ENCODE results near the gene FAAH. TPM values are rescaled to one million over a fixed set of nuclear protein-coding genes. Genes with fewer than 3 reads are reported as not detected.
"Not testable (repeated sequence)": the region's sequence is repeated elsewhere in the genome, so short reads cannot be mapped to it uniquely, and the experiment has no call there.

The FAAH gene
- total RNA-seq (2014; rRNA removed; shearing (Covaris generic)) = 1.4 and 2.1 TPM in 2 replicates
- polyA plus RNA-seq (2015; cell fraction: cytosol; rRNA removed) = 0.27 and 1.0 TPM in 2 replicates
- 9.3 and 14.8 TPM in 2 replicates for polyA plus RNA-seq (2015; cell fraction: nucleus; rRNA removed)

DNA sequence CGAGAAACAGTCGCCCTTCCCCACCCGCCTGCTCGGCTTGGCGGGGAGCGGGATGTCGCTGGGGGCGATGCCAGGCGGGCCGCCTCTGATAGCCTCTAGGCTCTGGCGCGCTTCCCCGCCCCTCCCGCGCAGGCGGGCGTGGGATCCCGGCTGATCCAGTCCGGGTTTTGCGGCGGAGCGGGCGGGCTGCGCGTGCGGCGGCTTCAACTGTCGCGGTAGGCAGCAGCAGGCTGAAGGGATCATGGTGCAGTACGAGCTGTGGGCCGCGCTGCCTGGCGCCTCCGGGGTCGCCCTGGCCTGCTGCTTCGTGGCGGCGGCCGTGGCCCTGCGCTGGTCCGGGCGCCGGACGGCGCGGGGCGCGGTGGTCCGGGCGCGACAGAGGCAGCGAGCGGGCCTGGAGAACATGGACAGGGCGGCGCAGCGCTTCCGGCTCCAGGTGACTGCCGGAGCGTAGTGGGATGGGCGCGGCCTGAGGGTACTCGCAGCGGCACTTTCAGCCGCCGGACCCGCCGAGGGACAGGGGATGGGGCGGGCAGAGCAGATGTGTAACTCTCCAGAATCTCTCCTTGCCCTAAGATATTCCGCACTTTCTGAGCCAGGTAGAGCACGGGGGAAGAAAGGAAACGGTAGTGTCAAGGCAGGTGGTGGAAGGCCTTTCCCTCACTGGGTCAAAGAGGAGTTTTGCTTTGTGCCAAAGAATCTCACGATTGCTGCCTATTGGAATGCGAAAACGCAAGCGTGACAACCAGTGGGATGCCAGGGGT lies at the start of gene FAAH:
Gene FAAH (plus strand): TSS at position 210 of the 764 bp plus-strand sequence. CDS start 32 bp downstream, at position 242.
- in situ Hi-C loops (cut with HindIII; ENCODE audit: low pct_unique_long_range_greater_than_20kb, low sequenced_read_pairs) = no loop called here
- DNase-seq (ENCODE audit: low read depth, low spot score) = no peak

DNA sequence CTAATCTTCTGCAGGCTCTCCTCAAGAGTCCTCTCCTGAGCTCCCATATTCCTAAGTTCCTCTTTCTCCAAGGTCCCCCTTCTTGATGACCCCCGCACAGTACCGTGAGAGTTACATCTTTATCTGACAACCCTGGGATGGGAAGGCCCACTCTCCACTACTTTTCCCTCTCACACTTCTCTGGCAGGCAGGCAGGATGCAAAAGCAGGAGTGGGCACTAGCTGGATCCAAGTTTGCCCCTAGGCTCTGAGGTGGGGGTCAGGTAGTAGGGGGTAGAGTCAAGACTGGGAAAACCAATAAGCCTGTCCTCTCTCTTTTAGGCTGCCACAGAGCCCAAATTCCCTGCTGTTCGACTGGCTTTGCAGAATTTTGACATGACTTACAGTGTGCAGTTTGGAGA lies 49.6 kb upstream of the FAAH start:
- no peak for DNase-seq (ENCODE audit: low read depth, low spot score)
- in situ Hi-C loops (cut with HindIII; ENCODE audit: low pct_unique_long_range_greater_than_20kb, low sequenced_read_pairs) = no loop called here

DNA sequence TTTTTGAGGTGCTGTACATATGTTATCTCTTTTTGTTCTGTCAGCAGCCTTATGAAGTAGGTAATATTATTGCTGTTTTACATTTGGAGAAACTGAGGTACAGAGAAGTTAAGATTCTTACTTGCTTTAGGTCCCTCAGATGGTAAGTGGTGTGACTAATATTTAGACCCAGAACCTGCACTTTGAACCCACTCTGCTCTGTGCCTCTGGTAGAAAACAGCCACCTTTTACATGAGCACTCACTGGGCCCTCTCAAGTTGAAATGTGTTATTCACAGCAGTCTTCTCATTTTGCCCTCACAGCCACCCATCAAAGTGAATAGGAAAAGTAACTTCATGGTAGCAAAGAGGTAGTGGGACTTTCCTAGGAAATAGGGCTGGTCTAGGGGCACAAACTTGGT lies 48.8 kb upstream of the FAAH start:
- in situ Hi-C loops (cut with HindIII; ENCODE audit: low pct_unique_long_range_greater_than_20kb, low sequenced_read_pairs) = no loop called here
- DNase-seq (ENCODE audit: low read depth, low spot score) = no peak

DNA sequence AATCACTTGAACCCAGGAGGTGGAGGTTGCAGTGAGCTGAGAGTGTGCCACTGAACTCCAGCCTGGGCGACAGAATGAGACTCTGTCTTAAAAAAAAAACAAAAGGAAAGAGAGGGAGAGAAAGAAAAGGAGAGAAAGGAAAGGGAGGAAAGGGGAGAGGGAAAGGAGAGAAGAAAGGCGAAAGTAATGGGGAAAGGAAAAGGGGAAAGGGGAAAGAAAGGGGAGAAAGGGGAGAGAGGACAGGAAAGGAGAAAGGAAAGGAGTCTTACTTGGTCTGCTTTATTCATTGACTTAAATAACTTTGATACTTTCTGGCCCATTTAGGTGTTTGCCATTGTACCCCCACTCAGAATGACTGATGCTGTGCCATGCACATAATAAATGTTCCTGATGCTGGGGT lies 41.8 kb upstream of the FAAH start:
- no peak for DNase-seq (ENCODE audit: low read depth, low spot score)
- in situ Hi-C loops (cut with HindIII; ENCODE audit: low pct_unique_long_range_greater_than_20kb, low sequenced_read_pairs) = no loop called here

DNA sequence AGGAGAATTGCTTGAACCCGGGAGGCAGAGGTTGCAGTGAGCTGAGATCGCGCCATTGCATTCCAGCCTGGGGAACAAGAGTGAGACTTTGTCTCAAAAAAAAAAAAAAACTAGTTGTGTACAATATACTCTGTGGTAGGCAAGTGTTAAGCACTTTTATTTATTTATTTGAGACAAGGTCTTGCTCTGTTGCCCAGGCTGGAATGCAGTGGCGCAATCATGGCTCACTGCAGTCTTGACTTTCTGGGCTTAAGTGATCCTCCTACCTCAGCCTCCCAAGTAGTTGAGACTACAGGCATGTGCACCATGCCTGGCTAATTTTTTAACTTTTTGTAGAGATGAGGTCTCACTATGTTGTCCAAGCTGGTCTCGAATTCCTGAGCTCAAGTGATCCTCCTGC lies 38.2 kb upstream of the FAAH start:
- in situ Hi-C loops (cut with HindIII; ENCODE audit: low pct_unique_long_range_greater_than_20kb, low sequenced_read_pairs) = not testable (repeated sequence)

DNA sequence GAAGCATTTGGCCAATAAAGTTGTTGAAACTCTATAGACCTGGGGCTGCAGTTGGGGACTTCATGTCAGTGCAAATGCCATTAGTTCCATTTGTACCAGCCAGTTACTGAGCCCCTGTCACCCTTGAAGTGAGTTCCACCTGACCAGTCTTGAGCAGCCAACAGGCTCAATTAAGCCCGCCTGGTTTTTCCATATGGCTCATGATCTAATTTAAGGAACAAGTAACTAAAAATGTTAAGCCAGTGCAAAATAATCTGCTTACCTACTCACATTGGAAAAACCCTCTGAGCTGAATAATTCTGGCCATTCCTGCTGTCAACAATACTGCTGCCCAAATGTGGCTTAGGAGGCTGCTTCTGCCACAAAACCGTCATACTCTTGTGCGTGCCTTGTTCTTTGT lies 32.0 kb upstream of the FAAH start:
- no peak for DNase-seq (ENCODE audit: low read depth, low spot score)
- in situ Hi-C loops (cut with HindIII; ENCODE audit: low pct_unique_long_range_greater_than_20kb, low sequenced_read_pairs) = no loop called here

More for the DNA sequence above, 38.2 kb upstream of the FAAH start:
- not testable (repeated sequence) for DNase-seq (ENCODE audit: low read depth, low spot score)

DNA sequence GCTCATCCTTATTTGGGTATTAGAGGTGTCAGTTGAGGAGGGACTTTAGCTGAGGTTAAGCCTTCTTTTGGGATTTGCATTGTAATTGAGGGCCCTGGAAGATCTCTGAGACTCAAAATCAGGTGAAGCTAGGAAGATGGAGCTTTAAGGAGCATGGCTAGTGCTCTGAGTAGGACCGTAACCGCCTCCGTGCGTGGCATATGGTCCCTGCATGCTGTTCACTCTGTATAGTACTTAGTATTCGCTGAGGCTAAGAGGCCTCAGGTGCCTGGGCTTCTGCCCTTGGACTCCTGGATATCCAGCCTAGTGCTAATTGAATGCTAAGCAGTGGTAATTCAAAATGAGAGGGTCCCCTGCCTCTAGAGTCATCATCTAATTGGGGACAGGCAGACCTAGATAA lies 31.0 kb upstream of the FAAH start:
- in situ Hi-C loops (cut with HindIII; ENCODE audit: low pct_unique_long_range_greater_than_20kb, low sequenced_read_pairs) = no loop called here
- DNase-seq (ENCODE audit: low read depth, low spot score) = no peak

DNA sequence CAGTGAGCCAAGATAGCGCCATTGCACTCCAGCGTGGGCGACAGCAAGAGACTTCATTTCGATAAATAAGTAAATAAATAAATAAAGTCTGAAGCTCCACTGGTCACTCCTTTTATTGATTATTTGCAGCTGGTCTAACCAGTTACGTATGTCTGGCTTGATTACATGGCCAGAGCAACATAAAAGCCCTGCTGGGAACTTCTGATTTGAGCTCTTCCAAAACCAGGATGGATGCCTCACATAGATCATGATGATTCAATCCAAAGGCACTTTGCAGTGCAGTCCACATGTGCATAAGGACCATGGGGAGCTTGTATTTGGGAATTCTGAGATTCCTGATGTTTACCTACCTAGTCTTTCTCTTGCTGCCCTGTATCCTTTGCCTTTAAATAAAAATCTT lies 29.5 kb upstream of the FAAH start:
- DNase-seq (ENCODE audit: low read depth, low spot score) = no peak
- in situ Hi-C loops (cut with HindIII; ENCODE audit: low pct_unique_long_range_greater_than_20kb, low sequenced_read_pairs) = no loop called here

DNA sequence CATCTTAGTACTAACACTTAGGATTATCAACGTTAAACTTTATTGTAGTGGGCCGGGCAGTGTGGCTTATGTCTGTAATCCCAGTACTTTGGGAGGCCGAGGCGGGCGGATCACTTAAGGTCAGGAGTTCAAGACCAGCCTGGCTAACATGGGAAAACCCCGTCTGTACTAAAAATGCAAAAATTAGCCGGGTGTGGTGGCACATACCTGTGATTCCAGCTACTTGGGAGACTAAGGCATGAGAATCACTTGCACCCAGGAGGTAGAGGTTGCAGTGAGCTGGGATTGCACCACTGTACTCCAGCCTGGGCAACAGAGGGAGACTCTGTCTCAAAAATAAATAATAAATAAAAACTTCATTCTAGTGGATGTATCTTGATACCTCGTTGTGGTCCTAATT lies 28.3 kb upstream of the FAAH start:
- in situ Hi-C loops (cut with HindIII; ENCODE audit: low pct_unique_long_range_greater_than_20kb, low sequenced_read_pairs); DNase-seq (ENCODE audit: low read depth, low spot score): not testable (repeated sequence)

DNA sequence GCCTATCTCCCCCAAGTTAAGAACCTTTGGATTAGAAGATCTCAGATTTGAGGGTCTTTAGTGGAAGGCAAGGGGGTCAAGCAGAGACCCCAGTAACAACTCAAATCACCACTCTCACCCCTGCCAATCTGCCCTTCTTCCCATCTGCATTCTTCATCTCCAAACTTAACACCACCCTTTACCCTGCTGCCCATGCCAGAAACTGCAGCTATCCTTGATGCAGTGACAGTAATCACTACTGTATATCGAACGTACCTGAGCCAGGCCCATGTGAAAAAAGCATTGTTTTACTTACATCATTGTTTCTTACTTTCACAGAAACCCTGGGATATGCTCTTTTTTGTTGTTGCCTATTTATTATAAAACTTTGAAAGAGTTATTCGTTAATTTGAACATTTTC lies 27.0 kb upstream of the FAAH start:
- in situ Hi-C loops (cut with HindIII; ENCODE audit: low pct_unique_long_range_greater_than_20kb, low sequenced_read_pairs) = no loop called here
- no peak for DNase-seq (ENCODE audit: low read depth, low spot score)

DNA sequence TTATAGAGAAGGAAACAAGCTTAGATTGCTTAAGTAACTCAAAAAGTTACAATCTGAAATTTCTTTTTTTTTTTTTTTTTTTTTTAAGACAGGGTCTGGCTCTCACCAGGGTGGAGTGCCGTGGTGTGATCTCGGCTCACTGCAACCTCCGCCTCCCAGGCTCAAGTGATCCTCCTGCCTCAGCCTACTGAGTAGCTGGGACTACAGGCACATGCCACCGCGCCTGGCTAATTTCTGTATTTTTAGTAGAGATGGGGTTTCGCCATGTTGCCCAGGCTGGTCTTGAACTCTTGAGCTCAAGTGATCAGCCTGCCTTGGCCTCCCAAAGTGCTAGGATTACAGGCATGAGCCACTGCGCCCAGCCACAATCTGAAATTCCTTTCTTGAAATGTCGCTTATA lies 26.4 kb upstream of the FAAH start:
- in situ Hi-C loops (cut with HindIII; ENCODE audit: low pct_unique_long_range_greater_than_20kb, low sequenced_read_pairs); DNase-seq (ENCODE audit: low read depth, low spot score): not testable (repeated sequence)

DNA sequence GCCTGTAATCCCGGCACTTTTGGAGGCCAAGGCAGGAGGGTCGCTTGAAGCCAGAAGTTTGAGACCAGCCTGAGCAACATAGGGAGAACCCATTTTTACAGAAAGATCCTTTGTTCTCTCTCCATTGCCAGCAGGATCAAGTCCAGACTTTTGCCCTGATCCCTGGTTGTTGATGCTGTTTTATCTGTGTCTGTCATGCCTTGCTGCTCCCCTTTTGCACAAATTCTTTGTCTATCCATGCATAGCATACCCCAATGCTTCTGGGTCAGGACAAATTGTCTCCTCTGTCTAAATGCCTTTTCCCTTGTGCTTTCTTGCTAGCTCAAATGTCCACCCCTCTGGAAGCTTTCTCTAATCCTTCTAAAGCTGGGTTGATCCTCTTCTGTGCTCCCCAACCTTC lies 25.3 kb upstream of the FAAH start:
- no peak for DNase-seq (ENCODE audit: low read depth, low spot score)
- in situ Hi-C loops (cut with HindIII; ENCODE audit: low pct_unique_long_range_greater_than_20kb, low sequenced_read_pairs) = no loop called here

DNA sequence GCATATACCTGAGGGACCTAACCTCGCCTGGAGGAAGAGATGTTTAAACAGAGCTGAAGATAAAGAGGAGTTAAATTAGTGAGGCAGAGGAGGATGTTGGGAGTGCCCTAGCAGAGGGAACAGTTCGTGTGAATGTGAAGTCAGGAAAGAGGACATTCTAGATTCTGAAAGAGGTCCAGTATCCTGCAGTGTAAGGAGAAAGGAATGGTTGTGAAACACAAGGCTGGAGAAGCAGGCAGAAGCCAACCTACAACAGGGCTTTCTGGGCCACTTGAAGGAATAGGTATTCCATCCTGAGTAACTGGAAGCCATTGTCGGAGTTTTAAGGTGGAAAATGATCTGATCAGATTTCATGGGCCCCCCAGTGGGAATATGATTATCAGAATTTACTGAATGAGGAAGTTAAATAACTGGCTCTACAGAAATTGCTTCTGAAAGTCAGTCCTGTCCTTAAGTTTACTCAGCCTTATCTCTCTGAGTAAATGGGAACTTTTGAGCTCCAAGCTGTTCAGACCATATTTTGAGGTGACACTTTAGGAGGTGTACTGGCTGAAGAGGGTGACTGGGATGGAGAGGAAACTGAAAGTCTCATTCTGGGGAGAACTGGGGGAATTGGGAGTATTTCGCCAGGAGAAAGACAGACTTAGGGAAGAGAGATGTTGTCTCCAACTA lies 24.4 kb upstream of the FAAH start:
- in situ Hi-C loops (cut with HindIII; ENCODE audit: low pct_unique_long_range_greater_than_20kb, low sequenced_read_pairs) = no loop called here
- no peak for DNase-seq (ENCODE audit: low read depth, low spot score)

DNA sequence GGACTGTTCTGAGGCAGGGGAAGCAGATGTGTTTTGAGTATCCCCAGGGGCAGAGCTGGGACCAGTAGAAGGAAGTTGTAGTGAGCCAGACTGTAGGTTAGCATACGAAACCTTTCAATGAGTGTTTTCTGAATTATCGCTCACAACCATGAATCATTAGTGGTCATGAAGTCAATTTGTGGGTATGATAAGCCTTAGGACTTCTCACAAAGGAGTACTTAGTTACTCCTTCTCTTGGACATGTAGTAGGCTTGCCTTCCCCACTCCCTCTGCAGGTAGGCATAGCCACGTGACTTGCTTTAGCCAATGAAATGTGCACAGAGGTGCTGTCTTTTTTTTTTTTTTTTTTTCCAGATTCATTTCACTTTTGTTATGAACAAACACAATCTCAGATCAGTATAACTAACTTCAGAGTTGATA lies 23.9 kb upstream of the FAAH start:
- in situ Hi-C loops (cut with HindIII; ENCODE audit: low pct_unique_long_range_greater_than_20kb, low sequenced_read_pairs) = no loop called here
- DNase-seq (ENCODE audit: low read depth, low spot score) = no peak

DNA sequence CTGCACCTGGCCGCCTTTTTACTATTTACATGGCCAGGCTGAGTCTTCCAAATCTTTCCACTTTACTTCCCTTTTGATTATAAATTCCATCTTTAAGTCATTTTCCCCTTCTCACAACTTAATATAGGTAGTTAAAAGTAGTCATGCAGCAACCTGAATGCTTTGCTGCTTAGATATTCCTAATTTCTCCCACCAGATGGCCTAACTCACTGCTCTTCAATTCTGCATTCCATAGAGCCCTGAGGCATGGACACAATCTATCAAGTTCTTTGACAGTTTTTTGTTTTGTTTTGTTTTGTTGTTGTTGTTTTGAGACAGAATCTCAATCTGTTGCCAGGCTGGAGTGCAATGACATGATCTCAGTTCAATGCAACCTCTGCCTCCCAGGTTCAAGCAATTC lies 21.7 kb upstream of the FAAH start:
- in situ Hi-C loops (cut with HindIII; ENCODE audit: low pct_unique_long_range_greater_than_20kb, low sequenced_read_pairs) = no loop called here
- no peak for DNase-seq (ENCODE audit: low read depth, low spot score)

DNA sequence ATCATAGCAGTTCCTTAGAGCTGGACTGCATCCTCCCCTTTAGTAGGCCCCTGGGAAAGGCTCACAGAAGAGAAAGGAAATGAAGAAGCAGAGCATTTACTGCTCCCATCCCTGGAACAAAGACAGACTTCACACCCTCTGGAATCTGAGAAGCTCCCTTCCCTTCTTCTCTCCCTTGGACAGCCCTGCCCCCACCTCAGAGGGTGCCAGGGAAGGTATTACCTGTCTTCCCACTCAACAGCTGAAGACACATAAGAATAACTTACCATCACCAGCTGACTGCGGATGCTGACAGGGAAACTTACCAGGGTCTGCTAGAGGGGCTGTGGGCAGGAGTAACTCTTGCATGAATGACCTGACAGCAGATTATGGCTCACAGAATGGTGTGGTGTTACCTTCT lies 14.1 kb upstream of the FAAH start:
- in situ Hi-C loops (cut with HindIII; ENCODE audit: low pct_unique_long_range_greater_than_20kb, low sequenced_read_pairs) = no loop called here

DNA sequence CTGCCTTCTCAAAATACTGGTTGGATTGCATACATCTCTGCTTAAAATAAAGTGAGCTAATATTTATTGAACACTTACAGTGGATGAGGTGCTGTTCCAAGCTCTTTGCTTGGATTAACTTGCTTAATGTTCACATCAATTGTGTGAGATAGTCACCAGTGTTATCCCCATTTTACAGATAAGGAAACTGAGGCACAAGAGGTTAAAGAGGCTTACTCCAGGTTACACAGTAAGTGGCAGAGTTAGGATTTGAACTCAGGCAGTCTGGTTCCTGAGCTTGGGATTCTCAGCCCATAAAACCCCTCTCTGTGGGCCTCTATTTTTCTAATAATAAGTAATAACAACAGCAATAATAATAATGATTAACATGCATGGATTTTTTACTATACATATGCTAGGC lies 13.6 kb upstream of the FAAH start:
- in situ Hi-C loops (cut with HindIII; ENCODE audit: low pct_unique_long_range_greater_than_20kb, low sequenced_read_pairs) = no loop called here

More for the DNA sequence above, 14.1 kb upstream of the FAAH start:
- DNase-seq (ENCODE audit: low read depth, low spot score) = no peak

DNA sequence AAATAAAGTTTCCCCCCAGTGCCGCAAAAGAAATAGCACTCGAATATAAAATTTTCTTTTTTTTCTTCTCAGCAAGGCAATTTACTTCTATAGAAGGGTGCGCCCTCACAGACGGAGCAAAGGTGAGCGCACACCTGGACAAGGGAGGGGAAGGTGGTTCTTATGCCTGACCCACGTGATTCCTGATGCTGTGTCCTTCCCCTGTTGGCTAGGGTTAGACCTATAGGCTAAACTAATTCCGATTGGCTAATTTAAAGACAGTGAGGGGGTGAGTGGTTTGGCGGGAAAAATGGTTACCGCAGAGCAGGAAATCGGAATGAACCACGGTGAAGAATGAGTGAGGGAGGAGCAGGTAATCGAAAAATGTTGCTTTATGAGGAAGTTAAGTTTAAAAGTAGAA lies 607 bp upstream of the FAAH start:
- in situ Hi-C loops (cut with HindIII; ENCODE audit: low pct_unique_long_range_greater_than_20kb, low sequenced_read_pairs) = no loop called here
- no peak for DNase-seq (ENCODE audit: low read depth, low spot score)

More for the DNA sequence above, 13.6 kb upstream of the FAAH start:
- no peak for DNase-seq (ENCODE audit: low read depth, low spot score)
